ENCODE data around the gene HEPN1.

Gene HEPN1

GRCh38 chr11:124918950-124919349, at the start of gene HEPN1:
Gene HEPN1, plus strand, starts transcription at chr11:124919250.
- in situ Hi-C loops (cut with HindIII; ENCODE audit: low sequenced_read_pairs): no loop called here

GRCh38 chr11:124869331-124869730, 49.7 kb upstream of the HEPN1 start:
- in situ Hi-C loops (cut with HindIII; ENCODE audit: low sequenced_read_pairs): no loop called here

DNA sequence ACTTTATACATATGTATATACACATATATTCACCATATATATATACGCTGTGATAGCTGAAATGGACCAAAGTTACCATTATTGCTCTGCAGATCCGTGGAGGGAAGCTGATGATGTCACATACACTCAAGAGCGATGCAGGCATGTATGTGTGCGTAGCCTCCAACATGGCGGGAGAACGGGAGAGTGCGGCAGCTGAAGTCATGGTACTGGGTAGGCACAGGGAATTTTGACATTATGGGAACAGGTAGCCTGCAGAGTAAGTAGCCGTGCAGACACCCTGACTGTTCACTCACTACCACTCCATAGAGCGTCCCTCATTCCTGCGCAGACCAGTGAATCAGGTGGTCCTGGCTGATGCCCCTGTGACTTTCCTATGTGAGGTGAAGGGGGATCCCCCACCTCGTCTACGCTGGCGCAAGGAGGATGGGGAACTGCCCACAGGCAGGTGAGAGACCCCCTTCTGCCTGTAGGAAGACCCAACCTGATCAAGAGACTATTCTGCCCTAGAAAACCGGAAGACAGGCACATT, 49.1 kb upstream of the HEPN1 start:
- in situ Hi-C loops (cut with HindIII; ENCODE audit: low sequenced_read_pairs): no loop called here

DNA sequence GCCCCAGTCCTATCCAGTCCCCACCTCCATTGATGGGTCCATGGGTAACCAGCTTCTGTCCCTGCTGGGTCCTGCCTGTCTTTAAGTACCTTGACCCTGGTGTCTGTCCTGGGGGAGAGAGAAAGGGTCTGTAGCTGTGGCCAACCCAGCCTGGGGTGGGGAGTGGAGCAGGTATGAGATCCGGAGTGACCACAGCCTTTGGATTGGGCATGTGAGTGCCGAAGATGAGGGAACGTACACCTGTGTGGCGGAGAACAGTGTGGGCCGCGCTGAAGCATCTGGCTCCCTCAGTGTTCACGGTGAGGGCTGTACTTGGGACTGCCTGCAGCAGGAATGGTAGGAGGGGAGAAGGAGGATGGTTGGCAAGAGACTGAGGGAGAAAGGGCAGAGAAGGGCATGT, 48.6 kb upstream of the HEPN1 start:
- in situ Hi-C loops (cut with HindIII; ENCODE audit: low sequenced_read_pairs): no loop called here

DNA sequence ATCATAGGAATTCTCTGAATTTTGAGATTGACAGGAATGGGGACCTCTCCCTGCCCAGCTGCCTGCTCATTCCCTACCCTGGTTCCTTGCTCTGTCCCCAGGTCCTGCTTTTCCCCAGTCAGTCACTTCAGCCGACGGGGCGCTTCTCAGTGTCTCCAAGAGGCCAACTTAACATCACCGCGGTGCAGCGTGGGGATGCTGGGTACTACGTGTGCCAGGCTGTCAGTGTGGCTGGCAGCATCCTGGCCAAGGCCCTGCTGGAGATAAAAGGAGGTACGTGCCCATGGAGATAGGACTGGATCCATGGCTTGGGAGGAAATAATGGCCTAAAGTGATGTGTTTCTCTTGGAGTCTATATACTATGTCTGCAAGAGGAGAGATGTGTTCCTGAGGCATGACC, 46.8 kb upstream of the HEPN1 start:
- in situ Hi-C loops (cut with HindIII; ENCODE audit: low sequenced_read_pairs): no loop called here

DNA sequence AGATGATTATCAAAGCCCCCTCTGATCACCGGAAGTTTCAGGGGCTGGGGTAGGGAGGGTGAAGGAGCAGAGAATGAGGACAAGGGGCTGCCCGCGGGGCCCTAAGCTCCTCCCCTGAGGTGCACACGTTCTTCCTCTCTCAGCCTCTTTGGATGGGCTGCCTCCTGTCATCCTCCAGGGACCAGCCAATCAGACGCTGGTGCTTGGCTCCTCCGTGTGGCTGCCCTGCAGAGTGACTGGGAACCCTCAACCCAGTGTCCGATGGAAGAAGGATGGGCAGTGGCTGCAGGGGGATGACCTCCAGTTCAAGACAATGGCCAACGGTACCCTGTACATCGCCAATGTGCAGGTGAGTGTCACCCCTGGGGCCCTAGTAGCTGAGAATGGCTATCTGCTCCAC, 46.3 kb upstream of the HEPN1 start:
- in situ Hi-C loops (cut with HindIII; ENCODE audit: low sequenced_read_pairs): no loop called here

- in situ Hi-C loops (cut with HindIII; ENCODE audit: low sequenced_read_pairs): no loop called here
These were observed 45.1 kb upstream of the HEPN1 start for GRCh38 chr11:124873951-124874350.

DNA sequence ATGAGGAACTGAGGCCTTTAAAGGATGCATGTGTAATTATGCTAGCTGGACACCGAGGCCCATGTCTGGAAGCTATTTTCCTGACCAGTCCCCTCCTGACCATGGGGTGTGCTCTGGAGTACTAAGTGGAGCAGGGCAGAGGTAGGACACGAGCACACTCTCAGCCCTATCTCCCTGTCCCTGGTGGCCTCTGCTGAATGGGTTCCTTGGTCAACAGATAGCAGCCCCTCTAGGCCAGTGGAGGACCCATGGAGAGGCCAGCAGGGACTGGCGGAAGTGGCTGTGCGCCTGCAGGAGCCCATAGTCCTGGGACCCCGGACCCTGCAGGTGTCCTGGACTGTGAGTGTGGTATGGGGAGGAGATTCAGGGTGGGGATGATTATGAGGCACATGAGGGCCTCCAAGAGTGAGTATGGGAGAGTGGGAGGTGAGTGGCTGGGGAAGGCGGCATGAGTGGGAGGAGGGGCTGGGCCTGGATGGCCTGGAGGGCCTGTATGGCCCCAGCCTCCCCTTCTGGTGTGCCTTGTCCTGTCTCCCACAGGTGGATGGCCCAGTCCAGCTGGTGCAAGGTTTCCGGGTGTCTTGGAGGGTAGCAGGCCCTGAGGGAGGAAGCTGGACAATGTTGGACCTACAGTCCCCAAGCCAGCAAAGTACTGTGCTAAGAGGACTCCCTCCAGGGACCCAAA, 44.3 kb upstream of the HEPN1 start:
- in situ Hi-C loops (cut with HindIII; ENCODE audit: low sequenced_read_pairs): no loop called here

- in situ Hi-C loops (cut with HindIII; ENCODE audit: low sequenced_read_pairs): no loop called here
These were observed 43.6 kb upstream of the HEPN1 start for GRCh38 chr11:124875401-124875800.

DNA sequence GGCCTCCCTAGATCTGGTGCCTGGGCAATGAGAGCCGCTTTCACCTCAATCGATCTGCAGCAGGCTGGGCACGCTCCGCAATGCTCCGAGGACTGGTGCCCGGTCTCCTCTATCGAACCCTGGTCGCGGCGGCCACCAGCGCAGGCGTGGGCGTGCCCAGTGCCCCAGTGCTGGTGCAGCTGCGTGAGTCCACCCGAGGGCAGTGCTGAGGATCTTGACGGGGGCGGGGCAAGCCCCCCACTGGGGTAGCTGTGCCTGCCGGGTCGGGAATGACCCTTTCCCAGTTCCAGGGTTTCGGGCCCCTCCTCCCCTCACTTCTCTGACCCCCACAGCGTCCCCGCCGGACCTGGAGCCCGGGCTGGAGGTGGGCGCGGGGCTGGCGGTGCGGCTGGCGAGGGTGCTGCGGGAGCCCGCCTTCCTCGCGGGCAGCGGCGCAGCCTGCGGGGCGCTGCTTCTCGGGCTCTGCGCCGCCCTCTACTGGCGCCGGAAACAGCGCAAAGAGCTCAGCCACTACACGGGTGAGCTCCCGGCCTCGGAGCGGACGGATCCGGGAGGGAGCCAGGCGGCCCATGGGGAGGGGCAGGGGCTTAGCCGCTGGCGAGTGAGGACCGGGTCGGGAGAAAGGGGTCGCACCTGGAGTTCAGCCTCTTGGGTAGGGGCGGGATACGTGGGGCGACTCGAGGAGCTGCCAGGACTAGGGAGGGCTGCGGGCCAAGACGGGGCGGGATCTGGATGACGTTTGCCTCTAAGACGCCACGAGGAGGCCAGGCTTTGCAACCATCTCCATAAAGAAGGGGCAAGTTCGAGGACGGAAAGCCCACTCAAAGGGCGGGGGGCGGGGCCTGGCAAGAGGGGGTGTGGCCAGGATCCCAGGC, 42.9 kb upstream of the HEPN1 start:
- in situ Hi-C loops (cut with HindIII; ENCODE audit: low sequenced_read_pairs): no loop called here

GRCh38 chr11:124876818-124877630, 42.0 kb upstream of the HEPN1 start:
- in situ Hi-C loops (cut with HindIII; ENCODE audit: low sequenced_read_pairs): no loop called here

DNA sequence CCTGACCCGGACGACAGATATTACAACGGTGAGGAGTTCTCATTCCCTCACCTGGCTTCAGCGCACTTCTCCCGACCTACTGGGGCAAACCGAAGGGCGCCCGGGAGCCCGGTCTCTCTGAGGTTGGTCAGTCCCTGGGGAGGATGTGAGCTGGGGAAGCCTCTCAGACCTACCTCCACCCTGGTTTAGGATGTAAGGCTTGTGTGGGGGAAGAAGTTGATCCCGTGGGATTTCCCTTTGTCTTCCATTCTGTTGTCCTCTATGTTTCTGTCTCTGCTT, 41.5 kb upstream of the HEPN1 start:
- in situ Hi-C loops (cut with HindIII; ENCODE audit: low sequenced_read_pairs): no loop called here

DNA sequence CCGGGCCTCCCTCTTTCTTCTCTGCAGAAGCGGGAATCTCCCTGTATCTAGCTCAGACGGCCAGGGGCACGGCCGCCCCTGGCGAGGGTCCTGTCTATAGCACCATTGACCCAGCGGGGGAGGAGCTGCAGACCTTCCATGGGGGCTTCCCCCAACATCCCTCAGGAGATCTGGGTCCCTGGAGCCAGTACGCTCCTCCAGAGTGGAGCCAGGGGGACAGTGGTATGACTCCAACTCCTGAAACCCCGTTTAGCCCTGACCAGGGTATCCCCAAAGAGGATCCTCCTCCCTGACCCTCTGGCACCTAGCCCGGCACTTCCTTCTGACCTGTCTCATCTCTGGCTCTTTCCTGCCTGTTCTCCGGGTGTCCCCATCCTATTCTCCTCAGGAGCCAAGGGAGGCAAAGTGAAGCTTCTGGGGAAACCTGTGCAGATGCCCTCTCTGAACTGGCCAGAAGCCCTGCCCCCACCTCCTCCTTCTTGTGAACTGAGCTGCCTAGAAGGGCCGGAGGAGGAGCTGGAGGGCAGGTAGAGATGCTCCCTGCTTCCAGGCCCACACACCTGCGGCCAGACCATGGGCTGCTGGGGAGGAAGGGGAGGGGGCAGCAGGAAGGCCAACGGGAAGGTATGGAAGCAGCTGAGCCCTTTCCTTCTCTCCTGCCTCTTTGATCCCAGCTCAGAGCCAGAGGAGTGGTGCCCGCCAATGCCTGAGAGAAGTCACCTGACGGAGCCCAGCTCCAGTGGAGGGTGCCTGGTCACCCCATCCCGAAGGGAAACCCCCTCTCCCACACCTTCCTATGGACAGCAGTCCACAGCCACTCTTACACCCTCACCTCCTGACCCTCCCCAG, 40.9 kb upstream of the HEPN1 start:
- in situ Hi-C loops (cut with HindIII; ENCODE audit: low sequenced_read_pairs): no loop called here

DNA sequence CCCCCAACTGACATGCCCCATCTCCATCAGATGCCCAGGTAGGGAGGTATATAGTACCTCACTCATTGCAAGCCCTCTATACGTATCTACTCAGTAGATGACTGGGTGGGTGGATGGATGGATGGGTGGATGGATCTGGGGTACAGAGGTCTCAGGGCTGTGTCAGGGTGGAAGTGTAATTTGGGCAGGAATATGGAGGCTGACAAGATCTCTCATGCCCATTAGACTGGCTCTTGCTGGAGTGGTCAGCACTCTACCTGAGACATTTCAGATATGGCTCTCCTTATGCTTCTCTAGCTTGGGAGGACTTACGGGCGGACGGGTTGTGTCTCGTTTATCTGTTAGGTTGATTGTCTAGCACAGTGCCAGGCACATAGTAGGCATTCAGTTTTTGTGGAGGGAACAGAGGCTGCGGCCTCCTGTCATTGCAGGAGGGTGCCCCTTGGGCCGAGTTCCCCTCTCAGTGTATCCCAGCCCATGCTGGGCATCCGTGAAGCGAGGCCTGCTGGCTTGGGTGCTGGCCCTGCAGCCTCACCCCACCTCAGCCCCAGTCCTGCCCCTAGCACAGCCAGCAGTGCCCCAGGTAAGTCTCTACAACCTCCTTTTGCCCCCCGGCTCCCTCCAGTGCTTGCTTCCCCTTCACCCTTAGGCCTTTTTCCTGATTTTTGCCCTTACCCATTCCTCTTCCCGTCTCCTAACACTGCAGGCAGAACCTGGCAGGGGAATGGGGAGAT, 40.1 kb upstream of the HEPN1 start:
- in situ Hi-C loops (cut with HindIII; ENCODE audit: low sequenced_read_pairs): no loop called here

GRCh38 chr11:124879493-124880289, 39.4 kb upstream of the HEPN1 start:
- in situ Hi-C loops (cut with HindIII; ENCODE audit: low sequenced_read_pairs): no loop called here

DNA sequence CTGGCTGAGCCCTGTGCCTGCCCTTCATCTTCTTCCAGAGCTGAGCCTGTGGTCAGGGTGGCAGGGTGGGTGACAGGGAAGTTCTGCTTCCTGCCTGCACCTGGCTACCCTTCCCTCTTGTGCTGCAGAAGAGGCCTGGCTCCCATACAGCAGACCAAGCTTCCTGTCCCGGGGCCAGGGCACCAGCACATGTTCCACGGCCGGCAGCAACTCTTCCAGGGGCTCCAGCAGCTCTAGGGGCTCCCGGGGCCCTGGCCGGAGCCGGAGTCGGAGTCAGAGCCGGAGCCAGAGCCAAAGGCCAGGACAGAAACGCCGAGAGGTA, 38.8 kb upstream of the HEPN1 start:
- in situ Hi-C loops (cut with HindIII; ENCODE audit: low sequenced_read_pairs): no loop called here

DNA sequence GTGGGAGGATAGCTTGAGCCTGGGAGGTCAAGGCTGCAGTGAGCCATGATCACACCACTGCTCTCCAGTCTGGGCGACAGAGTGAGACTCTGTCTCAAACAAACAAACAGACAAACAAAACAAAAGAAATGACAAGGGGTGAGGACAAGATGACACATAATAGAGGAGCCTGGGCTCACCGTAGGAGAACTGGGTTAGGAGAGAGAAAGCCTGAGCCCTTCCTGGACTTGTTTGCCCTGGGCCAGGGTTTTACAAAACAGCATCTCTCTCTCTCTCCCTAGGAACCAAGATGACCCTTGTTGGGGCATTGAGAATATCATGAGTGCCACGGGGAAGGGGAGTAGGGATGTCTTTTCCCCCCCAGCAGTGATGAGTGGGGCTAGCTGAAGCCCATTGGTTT, 38.1 kb upstream of the HEPN1 start:
- in situ Hi-C loops (cut with HindIII; ENCODE audit: low sequenced_read_pairs): no loop called here

DNA sequence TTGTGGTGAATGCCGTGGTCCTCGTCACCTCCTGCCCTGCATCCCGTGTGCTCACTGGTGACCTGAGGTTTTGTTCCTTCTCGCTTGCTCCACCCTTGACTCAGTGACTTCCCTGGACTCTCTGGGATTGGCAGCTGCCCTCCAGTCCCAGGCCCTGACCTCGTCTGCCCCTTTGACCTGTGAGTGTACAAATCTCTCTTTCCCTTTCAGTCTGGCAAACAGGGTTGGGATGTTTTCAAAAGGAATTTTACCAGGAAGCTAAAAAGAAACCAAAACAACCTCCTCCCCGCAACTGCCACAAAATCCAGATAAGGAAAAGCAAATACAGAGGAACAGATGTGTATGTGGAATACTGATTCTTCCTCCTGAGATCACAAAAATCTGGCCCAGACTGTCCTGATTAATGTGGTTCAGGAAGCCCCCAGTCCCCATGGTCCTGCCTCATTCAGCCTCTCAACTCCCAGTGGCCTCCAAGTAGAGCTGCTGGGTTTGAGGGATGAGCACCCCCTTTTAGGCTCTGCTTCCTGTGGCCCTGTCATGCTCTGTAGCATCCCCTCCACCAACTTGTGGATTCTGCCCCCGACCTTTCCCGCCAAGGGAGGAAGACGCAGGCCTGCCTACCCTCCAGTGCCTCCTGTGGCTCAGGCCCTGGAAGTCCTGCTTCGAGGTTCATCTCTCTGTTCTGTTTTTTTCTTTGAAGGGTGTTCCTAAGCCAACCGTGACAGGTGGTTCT, 36.5 kb upstream of the HEPN1 start:
- in situ Hi-C loops (cut with HindIII; ENCODE audit: low sequenced_read_pairs): no loop called here

- in situ Hi-C loops (cut with HindIII; ENCODE audit: low sequenced_read_pairs): no loop called here
These were observed 34.7 kb upstream of the HEPN1 start for GRCh38 chr11:124884340-124884739.

Measured in DLD1 (cell line).